Endothelial cell of umbilical vein (primary cell): ENCODE data around the gene SLC22A15. TPM values are rescaled to one million over a fixed set of nuclear protein-coding genes. Genes with fewer than 3 reads are reported as not detected.

Experiments used
- BruUV-seq: library from RNA; stranded (reverse); fragments of 400-500 nt; replicated peaks from 2 replicates; lab custom pipeline; 2021; lab: Mats Ljungman, UMichigan
- CTCF ChIA-PET: fragments of 300-600, 350-600 bp; sonication (Branson Sonifier 250); formaldehyde crosslinking; loops from one replicate; lab custom pipeline; 2021; ENCODE audit warnings: antibody characterized with exemption, inconsistent platforms; lab: Charles Lee
- POLR2A ChIA-PET: fragments of 300-600, 350-600 bp; sonication (Branson Sonifier 250); formaldehyde crosslinking; loops from one replicate; lab custom pipeline; 2021; ENCODE audit warnings: antibody characterized with exemption, inconsistent platforms; lab: Charles Lee
- DNase-seq: peaks from one replicate; pipeline ENCODE4 v3.0.0-alpha.2; 2011; ENCODE audit warnings: low read depth, low spot score
- FAIRE-seq: peaks from 2 replicates; lab custom pipeline; 2011; peaks lifted over from hg19 to GRCh38; lab: Jason Lieb, UNC
- H2AFZ ChIP-seq: 2 replicates; pipeline ENCODE4 v1.6.0; 2012; ENCODE audit warnings: low read depth, low read length, control low read depth, inconsistent platforms
- H3K27ac ChIP-seq: 2 replicates; pipeline ENCODE4 v1.5.1; 2011; ENCODE audit warnings: low read depth, mild to moderate bottlenecking, control low read depth, low read length, moderate library complexity; ENCODE audit not compliant: insufficient read depth
- H3K27me3 ChIP-seq, 2 experiments: 2 replicates each; pipeline versions ENCODE4 v1.6.0 to v1.6.1; 2011; ENCODE audit warnings: low read length in 2 of 2, mixed read lengths in 1 of 2; ENCODE audit not compliant: control insufficient read depth in 2 of 2, insufficient read depth in 2 of 2
- H3K36me3 ChIP-seq, 2 experiments: 2 replicates in 1 of 2; 3 replicates in 1 of 2; pipeline ENCODE4 v1.5.1; 2011; ENCODE audit warnings: low read length in 2 of 2, mild to moderate bottlenecking in 1 of 2, moderate library complexity in 1 of 2; ENCODE audit not compliant: control insufficient read depth in 2 of 2, insufficient read depth in 2 of 2; ENCODE audit errors: extremely low read depth in 1 of 2
- H3K4me1 ChIP-seq: 3 replicates; pipeline ENCODE4 v1.5.1; 2011; ENCODE audit warnings: mild to moderate bottlenecking, low read length; ENCODE audit not compliant: control insufficient read depth, insufficient read depth; ENCODE audit errors: extremely low read depth
- H3K4me2 ChIP-seq: 2 replicates; pipeline ENCODE4 v1.6.1; 2011; ENCODE audit warnings: low read length, control low read depth, mixed read lengths; ENCODE audit not compliant: insufficient read depth
- H3K4me3 ChIP-seq, 3 experiments: fragments of 200-600 bp in 1 of 3; sonication (generic), shearing (Covaris generic) in 1 of 3; replicated peaks in 1 of 3; 2 replicates each; pipeline ENCODE4 v1.5.1; 2011 to 2016; ENCODE audit warnings: control low read depth in 3 of 3, low read length in 3 of 3, mild to moderate bottlenecking in 2 of 3, inconsistent platforms in 1 of 3, low read depth in 1 of 3, moderate library complexity in 1 of 3; ENCODE audit not compliant: insufficient read depth in 1 of 3
- H3K79me2 ChIP-seq: 2 replicates; pipeline ENCODE4 v1.6.0; 2012; ENCODE audit warnings: low read length, inconsistent platforms; ENCODE audit not compliant: control insufficient read depth, insufficient read depth
- H3K9ac ChIP-seq: replicated peaks from 2 replicates; pipeline ENCODE3; 2011; ENCODE audit warnings: low read length, control low read depth; ENCODE audit not compliant: insufficient read depth; ENCODE audit errors: extremely low read depth
- H3K9me1 ChIP-seq: replicated peaks from 3 replicates; pipeline ENCODE4 v1.6.0; 2011; ENCODE audit warnings: mild to moderate bottlenecking, low read length; ENCODE audit not compliant: control insufficient read depth, insufficient read depth; ENCODE audit errors: extremely low read depth
- H3K9me3 ChIP-seq: replicated peaks from 2 replicates; pipeline ENCODE4 v1.5.1; 2012; ENCODE audit warnings: low read length, inconsistent platforms; ENCODE audit not compliant: control insufficient read depth, insufficient read depth
- H4K20me1 ChIP-seq: replicated peaks from 2 replicates; pipeline ENCODE3; 2011; ENCODE audit warnings: mild to moderate bottlenecking, low read length; ENCODE audit not compliant: control insufficient read depth, insufficient read depth; ENCODE audit errors: extremely low read depth
- CTCF ChIP-seq, 2 donors: IDR thresholded peaks; 1 replicate in 1 of 2; 2 replicates in 1 of 2; pipeline ENCODE4 v1.5.1; 2011; ENCODE audit warnings: low read length in 2 of 2, mild to moderate bottlenecking in 2 of 2, moderate library complexity in 2 of 2, control low read depth in 1 of 2, inconsistent platforms in 1 of 2, low read depth in 1 of 2; ENCODE audit not compliant: insufficient read depth in 1 of 2; ENCODE audit errors: extremely low read depth in 1 of 2
- EZH2 ChIP-seq: IDR thresholded peaks from 2 replicates; pipeline ENCODE4 v1.6.1; 2012; ENCODE audit warnings: borderline replicate concordance, low read depth, mild to moderate bottlenecking, moderate library complexity, low read length, inconsistent platforms; ENCODE audit not compliant: severe bottlenecking
- FOS ChIP-seq: IDR thresholded peaks from 2 replicates; pipeline ENCODE4 v1.6.1; 2011; ENCODE audit warnings: mild to moderate bottlenecking, low read length, moderate library complexity, borderline replicate concordance; ENCODE audit not compliant: insufficient read depth
- GATA2 ChIP-seq: IDR thresholded peaks from 2 replicates; pipeline ENCODE4 v1.7.0; 2011; ENCODE audit warnings: low read depth, mild to moderate bottlenecking, moderate library complexity, mixed read lengths, low read length; ENCODE audit not compliant: insufficient read length, insufficient read depth
- JUN ChIP-seq: IDR thresholded peaks from 2 replicates; pipeline ENCODE4 v1.6.1; 2011; ENCODE audit warnings: borderline replicate concordance, low read depth; ENCODE audit not compliant: insufficient read length, insufficient read depth
- MYC ChIP-seq: IDR thresholded peaks from one replicate; pipeline ENCODE4 v1.6.1; 2011; ENCODE audit warnings: mild to moderate bottlenecking, low read depth, low read length
- POLR2A ChIP-seq: IDR thresholded peaks from 2 replicates; pipeline ENCODE4 v1.6.1; 2012; ENCODE audit warnings: low read depth, mild to moderate bottlenecking, control low read depth, low read length
- POLR2AphosphoS5 ChIP-seq: IDR thresholded peaks from 2 replicates; pipeline ENCODE4 v1.6.1; 2012; ENCODE audit warnings: low read depth, mild to moderate bottlenecking, control low read depth, low read length, moderate library complexity; ENCODE audit not compliant: insufficient read depth
- dilution Hi-C: fragments of 300-500 bp; cut with MboI; formaldehyde crosslinking; loops from one replicate; pipeline ENCODE4 v1.15.0; 2019; ENCODE audit warnings: low sequenced_read_pairs; ENCODE audit not compliant: extremely low pct_ligation_motif_present
- intact Hi-C: fragments of 100-400 bp; cut with micrococcal nuclease; formaldehyde crosslinking; loops from one replicate; pipeline ENCODE4 v1.10.0; 2022
- polyA plus RNA-seq, 4 experiments: library from polyadenylated mRNA; depleted of rRNA in 3 of 4; stranded (reverse) in 3 of 4; unstranded in 1 of 4; fragments of >200 nt; gene quantifications; 2 replicates each; pipeline versions ENCODE4 v1.2.1 to v1.2.3, GENCODE V29; 2011 to 2012; ENCODE audit warnings: missing spikeins in 1 of 4
- total RNA-seq: library from RNA; stranded (reverse); gene quantifications from 2 replicates; pipeline ENCODE4 v1.2.3, GENCODE V29; 2021
- TF ChIP-seq, protein P1 (sequence below): IDR thresholded peaks from 2 replicates; pipeline ENCODE4 v1.6.1; 2011; ENCODE audit not compliant: insufficient read depth, insufficient read length

Gene SLC22A15
- total and polyA plus RNA-seq, 2 donors (not counting 3 experiments of a cell fraction or from before 2014, with no cell fraction given), result 0.44 TPM; not detected in 1

- ChIA-PET POLR2A (interaction anchor here (0.6 kb wide), 1 partner anchor 243 kb away, joined by 4 read pairs; no protein-coding TSS in a partner anchor), CTCF (interaction anchor here (1.5 kb wide), 1 partner anchor 208 kb away, joined by 5 read pairs; no protein-coding TSS in a partner anchor)
- Histone ChIP-seq H3K4me1 (no peaks in the 10 kb centered on the region), H3K36me3 (no peaks in the 10 kb centered on the region), H3K9ac (no peak overlapping the region), H3K79me2 (no peaks in the 10 kb centered on the region), H3K27ac (no peak overlapping the region), H4K20me1 (no peaks in the 10 kb centered on the region), H3K9me3 (no peaks in the 10 kb centered on the region), H3K4me3 (no peak overlapping the region), H3K4me2 (no peak overlapping the region), H3K27me3 (peaks cover 0 to 3% of the 10 kb centered on the region in 2 experiments), H3K9me1 (no peaks in the 10 kb centered on the region), H2AFZ (no peak overlapping the region)
- TF ChIP-seq POLR2AphosphoS5, result no peak
- no peak for TF ChIP-seq CTCF (IDR thresholded peaks at IDR 0.05; ENCODE audit: extremely low read depth in 1 of 2, insufficient read depth in 1 of 2, low read depth in 1 of 2, low read length in 2 of 2)
- TF ChIP-seq MYC, result no peak
- no peak for TF ChIP-seq JUN
- TF ChIP-seq POLR2A, result no peak
- no peak for TF ChIP-seq EZH2
- TF ChIP-seq, protein P1, sequence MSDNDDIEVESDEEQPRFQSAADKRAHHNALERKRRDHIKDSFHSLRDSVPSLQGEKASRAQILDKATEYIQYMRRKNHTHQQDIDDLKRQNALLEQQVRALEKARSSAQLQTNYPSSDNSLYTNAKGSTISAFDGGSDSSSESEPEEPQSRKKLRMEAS, result no peak
- TF ChIP-seq FOS, result no peak
- no peak for TF ChIP-seq GATA2
- no TSS peak for BruUV-seq
- DNase-seq, result no peak
- FAIRE-seq, result no peak
- dilution Hi-C loops, result no loop called here
- intact Hi-C loops, result no loop called here
Observed at GRCh38 chr1:116015679-116016078, 39.4 kb downstream of the SLC22A15 start.
